Lower leg skin (tissue), 3 donors: ENCODE results near the gene DCN.

Source experiments
- POLR2A ChIP-seq, 2 donors: fragments of 450-650 bp; IDR thresholded peaks; one replicate each; pipeline ENCODE4 v1.6.1; 2016 to 2017; ENCODE audit warnings: antibody characterized with exemption in 2 of 2, mild to moderate bottlenecking in 1 of 2, moderate library complexity in 1 of 2
- TF ChIP-seq, protein P1 (sequence below), 3 donors: fragments of 450-650 bp; IDR thresholded peaks; one replicate each; pipeline ENCODE4 v1.5.1; 2016; ENCODE audit warnings: antibody characterized with exemption in 3 of 3, mild to moderate bottlenecking in 3 of 3, moderate library complexity in 2 of 3

- TF ChIP-seq, protein P1, sequence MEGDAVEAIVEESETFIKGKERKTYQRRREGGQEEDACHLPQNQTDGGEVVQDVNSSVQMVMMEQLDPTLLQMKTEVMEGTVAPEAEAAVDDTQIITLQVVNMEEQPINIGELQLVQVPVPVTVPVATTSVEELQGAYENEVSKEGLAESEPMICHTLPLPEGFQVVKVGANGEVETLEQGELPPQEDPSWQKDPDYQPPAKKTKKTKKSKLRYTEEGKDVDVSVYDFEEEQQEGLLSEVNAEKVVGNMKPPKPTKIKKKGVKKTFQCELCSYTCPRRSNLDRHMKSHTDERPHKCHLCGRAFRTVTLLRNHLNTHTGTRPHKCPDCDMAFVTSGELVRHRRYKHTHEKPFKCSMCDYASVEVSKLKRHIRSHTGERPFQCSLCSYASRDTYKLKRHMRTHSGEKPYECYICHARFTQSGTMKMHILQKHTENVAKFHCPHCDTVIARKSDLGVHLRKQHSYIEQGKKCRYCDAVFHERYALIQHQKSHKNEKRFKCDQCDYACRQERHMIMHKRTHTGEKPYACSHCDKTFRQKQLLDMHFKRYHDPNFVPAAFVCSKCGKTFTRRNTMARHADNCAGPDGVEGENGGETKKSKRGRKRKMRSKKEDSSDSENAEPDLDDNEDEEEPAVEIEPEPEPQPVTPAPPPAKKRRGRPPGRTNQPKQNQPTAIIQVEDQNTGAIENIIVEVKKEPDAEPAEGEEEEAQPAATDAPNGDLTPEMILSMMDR (IDR thresholded peaks at IDR 0.05): no peak
- no peak for TF ChIP-seq POLR2A (IDR thresholded peaks at IDR 0.05)
These were observed 88.5 kb downstream of the DCN start for GRCh38 chr12:91094032-91094662.
